A549 (cell line): ENCODE data around the gene MROH9. TPM values are rescaled to one million over a fixed set of nuclear protein-coding genes. Genes with fewer than 3 reads are reported as not detected.

Experiments
- ATAC-seq, 2 experiments: fragments of 200-7000 bp in 1 of 2; fragments of >200 bp in 1 of 2; cut with Nextera tagmentation in 1 of 2; cut with Tn5 transposase in 1 of 2; 3 replicates each; pipeline versions ENCODE4 v1.8.0 to v1.9.1; 2018 to 2020; ENCODE audit warnings: mild to moderate bottlenecking in 1 of 2, moderate library complexity in 1 of 2
- CTCF ChIA-PET: fragments of 300-600 bp; sonication (Branson Sonifier 250); formaldehyde crosslinking; extraction: SDS; loops from one replicate; lab custom pipeline; 2021; ENCODE audit warnings: antibody characterized with exemption, inconsistent platforms; lab: Yijun Ruan, JAX
- POLR2A ChIA-PET: fragments of 350-600 bp; formaldehyde crosslinking; extraction: SDS; loops from one replicate; lab custom pipeline; 2021; ENCODE audit warnings: antibody characterized with exemption, inconsistent platforms; lab: Yijun Ruan, JAX
- DNase-seq, 2 experiments: peaks; one replicate each; pipeline versions ENCODE4 v3.0.0 to v3.0.0-alpha.2; 2011 to 2016; ENCODE audit warnings: low read depth in 1 of 2, low spot score in 1 of 2
- FAIRE-seq: peaks from 2 replicates; lab custom pipeline; 2011; peaks lifted over from hg19 to GRCh38; lab: Jason Lieb, UNC
- H3K27ac ChIP-seq, 2 experiments: fragments of >200 bp; sonication (Bioruptor Twin); formaldehyde crosslinking; 3 replicates each; pipeline ENCODE4 v1.5.1; 2016 to 2017
- H3K4me1 ChIP-seq: fragments of >200 bp; sonication (Bioruptor Twin); formaldehyde crosslinking; 3 replicates; pipeline ENCODE4 v1.6.1; 2016
- H3K4me2 ChIP-seq: fragments of >200 bp; sonication (Bioruptor Twin); formaldehyde crosslinking; 3 replicates; pipeline ENCODE4 v1.6.1; 2016
- H3K4me3 ChIP-seq: fragments of >200 bp; sonication (Bioruptor Twin); formaldehyde crosslinking; 3 replicates; pipeline ENCODE4 v1.5.1; 2016
- H3K9me3 ChIP-seq: fragments of >200 bp; sonication (Bioruptor Twin); formaldehyde crosslinking; 3 replicates; pipeline ENCODE4 v1.6.1; 2016
- CHD2 ChIP-seq: fragments of 150-350 bp; IDR thresholded peaks from 2 replicates; pipeline ENCODE4 v1.6.1; 2014; ENCODE audit warnings: low read length; ENCODE audit not compliant: partially characterized antibody
- CHD4 ChIP-seq: fragments of 200-600 bp; sonication (generic); IDR thresholded peaks from 2 replicates; pipeline ENCODE4 v1.6.1; 2016; ENCODE audit warnings: antibody characterized with exemption, mild to moderate bottlenecking, borderline replicate concordance
- EHMT2 ChIP-seq: fragments of 200-600 bp; sonication (generic); IDR thresholded peaks from 2 replicates; pipeline ENCODE4 v1.6.1; 2016; ENCODE audit warnings: antibody characterized with exemption, low read depth, mild to moderate bottlenecking, moderate library complexity
- ESRRA ChIP-seq: fragments of 150-350 bp; IDR thresholded peaks from 2 replicates; pipeline ENCODE4 v1.6.1; 2014; ENCODE audit warnings: mild to moderate bottlenecking, low read length, borderline replicate concordance
- FOXS1 ChIP-seq: fragments of 250-450 bp; sonication (Bioruptor Pico); IDR thresholded peaks from 2 replicates; pipeline ENCODE4 v1.5.0; 2020; ENCODE audit warnings: mild to moderate bottlenecking, moderate library complexity
- HDAC2 ChIP-seq: fragments of 200-600 bp; sonication (generic); IDR thresholded peaks from 2 replicates; pipeline ENCODE4 v1.6.1; 2016
- HOXA7 ChIP-seq: fragments of 250-450 bp; sonication (Bioruptor Pico); IDR thresholded peaks from 2 replicates; pipeline ENCODE4 v1.5.0; 2020; ENCODE audit warnings: mild to moderate bottlenecking, moderate library complexity
- NFE2L2 ChIP-seq: fragments of 150-350 bp; conservative IDR thresholded peaks from 2 replicates; pipeline ENCODE4 v1.6.1; 2014; ENCODE audit warnings: low read length
- POLR2A ChIP-seq: IDR thresholded peaks from 2 replicates; pipeline ENCODE4 v1.6.1; 2012; ENCODE audit warnings: mild to moderate bottlenecking, low read length
- RCOR1 ChIP-seq: fragments of 150-350 bp; IDR thresholded peaks from 2 replicates; pipeline ENCODE4 v1.6.1; 2014; ENCODE audit warnings: antibody characterized with exemption, low read length, low read depth
- RFX5 ChIP-seq: fragments of 450-650 bp; IDR thresholded peaks from 2 replicates; pipeline ENCODE4 v1.7.1; 2014; ENCODE audit warnings: antibody characterized with exemption, mild to moderate bottlenecking, moderate library complexity
- RNF2 ChIP-seq: fragments of 200-600 bp; sonication (generic); IDR thresholded peaks from 2 replicates; pipeline ENCODE4 v1.6.1; 2016; ENCODE audit warnings: low read depth, mild to moderate bottlenecking, antibody characterized with exemption, moderate library complexity, borderline replicate concordance
- ZFP36 ChIP-seq: fragments of 450-650 bp; IDR thresholded peaks from 2 replicates; pipeline ENCODE4 v1.6.1; 2014; ENCODE audit warnings: borderline replicate concordance; ENCODE audit not compliant: partially characterized antibody
- WGBS: methylation state at CpG from one replicate; pipeline ENCODE4 v1.1.6; 2017; ENCODE audit errors: missing lambda C conversion rate; 5-methylcytosine and 5-hydroxymethylcytosine counted together
- polyA plus RNA-seq, 4 experiments: library from polyadenylated mRNA; depleted of rRNA in 3 of 4; stranded (reverse); fragments of >200 nt; fragmentation: RNase III in 1 of 4; extraction: RNeasy Plus Mini Kit Qiagen cat#74134 plus additional on column Dnase treatment in 1 of 4; gene quantifications; 2 replicates in 3 of 4; 3 replicates in 1 of 4; pipeline ENCODE4 v1.2.3, GENCODE V29; 2011 to 2017
- TF ChIP-seq, protein P1 (sequence below): fragments of 150-350 bp; IDR thresholded peaks from 2 replicates; pipeline ENCODE4 v1.6.1; 2014; ENCODE audit warnings: low read depth, mild to moderate bottlenecking, low read length
- TF ChIP-seq, protein P2 (sequence below): IDR thresholded peaks from 2 replicates; pipeline ENCODE4 v1.6.1; 2012; ENCODE audit warnings: low read depth, borderline replicate concordance
- TF ChIP-seq, protein P3 (sequence below): fragments of >200 bp; sonication (Bioruptor Twin); formaldehyde crosslinking; IDR thresholded peaks from 3 replicates; pipeline ENCODE4 v1.6.1; 2016
- TF ChIP-seq, protein P4 (sequence below): IDR thresholded peaks from 2 replicates; pipeline ENCODE4 v1.6.1; 2012
- TF ChIP-seq, protein P5 (sequence below): fragments of >200 bp; sonication (Bioruptor Twin); formaldehyde crosslinking; IDR thresholded peaks from 2 replicates; pipeline ENCODE4 v1.6.1; 2016
- TF ChIP-seq, protein P6 (sequence below): fragments of 250-450 bp; sonication (Bioruptor Pico); IDR thresholded peaks from 2 replicates; pipeline ENCODE4 v1.5.0; 2020; ENCODE audit warnings: low read depth, mild to moderate bottlenecking, moderate library complexity

The MROH9 gene
- polyA plus RNA-seq, 2 of the 4 experiments (the other 2 are of a cell fraction): not detected

DNA sequence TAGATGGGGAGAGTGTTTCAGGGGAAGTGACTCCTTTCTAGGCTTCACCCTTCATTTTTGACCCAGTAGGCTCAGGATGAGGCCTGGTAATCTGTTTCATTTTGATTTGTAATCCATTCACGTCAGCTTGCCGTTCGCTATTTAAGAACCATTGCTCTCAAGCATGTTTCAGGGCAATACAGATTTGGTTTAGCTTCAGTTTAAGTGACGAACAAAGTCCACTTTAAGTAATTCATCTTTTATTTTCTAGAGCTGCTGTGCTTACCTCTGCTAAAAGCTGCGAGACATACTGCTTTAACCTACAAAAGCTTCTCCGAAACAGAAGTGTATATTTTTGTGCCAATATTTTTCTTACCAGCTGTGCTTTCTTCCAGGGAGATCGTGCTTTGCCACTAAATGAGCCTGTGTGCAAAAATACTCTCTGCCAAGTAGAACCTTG lies 146.4 kb downstream of the MROH9 start:
- no peak for TF ChIP-seq CHD4
- CTCF ChIA-PET: interaction anchor here (1.0 to 2.3 kb wide), 6 partner anchors 9 to 631 kb away, joined by 3 to 12 read pairs (median 6); partner anchors contain the start of genes FMO3 and FMO4
- H3K4me3 ChIP-seq: no peak overlapping the region
- 59% methylated on average over 7 of the region's 7 CpGs for WGBS
- no peak for ATAC-seq
- no peaks in the 10 kb centered on the region for H3K9me3 ChIP-seq
- H3K4me2 ChIP-seq: no peak overlapping the region
- no peak for FAIRE-seq
- no peaks in the 10 kb centered on the region for H3K4me1 ChIP-seq
- POLR2A ChIA-PET: no interaction called here
- no peak overlapping the region for H3K27ac ChIP-seq
- no peak for DNase-seq

DNA sequence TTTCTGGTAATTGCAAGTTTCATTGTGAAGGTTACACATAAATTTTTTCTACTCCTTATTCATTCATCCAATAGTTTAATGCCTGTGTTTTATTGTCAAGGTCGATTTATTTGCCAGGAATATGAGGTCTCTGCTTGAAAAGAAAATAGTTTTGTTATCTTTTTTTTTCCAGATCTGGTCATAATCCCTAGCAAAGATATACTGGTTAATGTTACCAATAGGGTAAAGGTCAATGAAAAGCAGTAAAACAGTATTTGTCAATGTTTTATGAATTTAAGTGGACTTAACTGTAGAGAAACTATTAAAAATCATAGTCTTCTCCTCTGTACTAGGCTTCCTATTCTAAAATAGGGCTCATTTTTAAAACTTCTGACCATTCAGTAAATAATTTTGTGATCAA lies 147.3 kb downstream of the MROH9 start:
- FAIRE-seq: no peak
- Histone ChIP-seq H3K4me3 (no peak overlapping the region), H3K27ac (no peak overlapping the region), H3K4me1 (no peaks in the 10 kb centered on the region)
- no peak for DNase-seq
- no peak for ATAC-seq
- POLR2A ChIA-PET: no interaction called here
- TF ChIP-seq HOXA7: no peak
- no peak for TF ChIP-seq FOXS1 (CRISPR knock-in tag)
- TF ChIP-seq, protein P1, sequence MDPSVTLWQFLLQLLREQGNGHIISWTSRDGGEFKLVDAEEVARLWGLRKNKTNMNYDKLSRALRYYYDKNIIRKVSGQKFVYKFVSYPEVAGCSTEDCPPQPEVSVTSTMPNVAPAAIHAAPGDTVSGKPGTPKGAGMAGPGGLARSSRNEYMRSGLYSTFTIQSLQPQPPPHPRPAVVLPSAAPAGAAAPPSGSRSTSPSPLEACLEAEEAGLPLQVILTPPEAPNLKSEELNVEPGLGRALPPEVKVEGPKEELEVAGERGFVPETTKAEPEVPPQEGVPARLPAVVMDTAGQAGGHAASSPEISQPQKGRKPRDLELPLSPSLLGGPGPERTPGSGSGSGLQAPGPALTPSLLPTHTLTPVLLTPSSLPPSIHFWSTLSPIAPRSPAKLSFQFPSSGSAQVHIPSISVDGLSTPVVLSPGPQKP: no peak
- no peak for TF ChIP-seq EHMT2
- TF ChIP-seq, all 56 proteins: peak for 0
- 0% methylated on average over 1 of the region's 1 CpG for WGBS
- Histone ChIP-seq H3K4me2 (no peak overlapping the region), H3K9me3 (no peaks in the 10 kb centered on the region)
- CTCF ChIA-PET: no interaction called here

DNA sequence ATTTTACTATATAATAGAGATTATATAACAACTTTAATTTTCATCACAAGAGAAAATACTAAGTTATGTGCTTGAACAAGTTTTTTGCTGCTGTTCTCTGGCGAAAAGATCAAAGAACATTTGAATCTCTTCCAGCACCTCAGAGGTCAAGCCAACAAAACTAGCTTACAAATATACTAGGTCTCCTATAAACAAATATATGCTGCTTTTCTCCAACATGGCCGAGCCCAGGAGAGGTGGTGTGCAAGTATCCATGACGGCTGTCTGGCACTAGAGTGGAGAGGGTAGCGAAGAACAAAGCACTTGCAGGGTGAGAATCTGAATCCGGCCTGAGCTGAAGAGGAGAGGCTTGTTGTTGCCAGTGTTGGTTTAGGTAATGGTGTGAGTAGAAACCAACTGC lies 147.9 kb downstream of the MROH9 start:
- FAIRE-seq: no peak
- 17% methylated on average over 5 of the region's 5 CpGs for WGBS
- H3K4me2 ChIP-seq: no peak overlapping the region
- no peak for DNase-seq
- H3K9me3 ChIP-seq: no peaks in the 10 kb centered on the region
- ChIA-PET POLR2A (no interaction called here), CTCF (no interaction called here)
- H3K4me1 ChIP-seq: no peaks in the 10 kb centered on the region
- no peak for ATAC-seq
- H3K4me3 ChIP-seq: no peak overlapping the region
- no peak overlapping the region for H3K27ac ChIP-seq
- TF ChIP-seq ZFP36 (no peak), NFE2L2 (no peak), POLR2A (no peak), RCOR1 (no peak), RNF2 (no peak), CHD2 (no peak), ESRRA (no peak), HDAC2 (no peak), RFX5 (no peak)
- TF ChIP-seq, protein P2, sequence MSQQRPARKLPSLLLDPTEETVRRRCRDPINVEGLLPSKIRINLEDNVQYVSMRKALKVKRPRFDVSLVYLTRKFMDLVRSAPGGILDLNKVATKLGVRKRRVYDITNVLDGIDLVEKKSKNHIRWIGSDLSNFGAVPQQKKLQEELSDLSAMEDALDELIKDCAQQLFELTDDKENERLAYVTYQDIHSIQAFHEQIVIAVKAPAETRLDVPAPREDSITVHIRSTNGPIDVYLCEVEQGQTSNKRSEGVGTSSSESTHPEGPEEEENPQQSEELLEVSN: no peak
- TF ChIP-seq, protein P3, sequence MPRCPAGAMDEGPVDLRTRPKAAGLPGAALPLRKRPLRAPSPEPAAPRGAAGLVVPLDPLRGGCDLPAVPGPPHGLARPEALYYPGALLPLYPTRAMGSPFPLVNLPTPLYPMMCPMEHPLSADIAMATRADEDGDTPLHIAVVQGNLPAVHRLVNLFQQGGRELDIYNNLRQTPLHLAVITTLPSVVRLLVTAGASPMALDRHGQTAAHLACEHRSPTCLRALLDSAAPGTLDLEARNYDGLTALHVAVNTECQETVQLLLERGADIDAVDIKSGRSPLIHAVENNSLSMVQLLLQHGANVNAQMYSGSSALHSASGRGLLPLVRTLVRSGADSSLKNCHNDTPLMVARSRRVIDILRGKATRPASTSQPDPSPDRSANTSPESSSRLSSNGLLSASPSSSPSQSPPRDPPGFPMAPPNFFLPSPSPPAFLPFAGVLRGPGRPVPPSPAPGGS: no peak
- TF ChIP-seq, protein P4, sequence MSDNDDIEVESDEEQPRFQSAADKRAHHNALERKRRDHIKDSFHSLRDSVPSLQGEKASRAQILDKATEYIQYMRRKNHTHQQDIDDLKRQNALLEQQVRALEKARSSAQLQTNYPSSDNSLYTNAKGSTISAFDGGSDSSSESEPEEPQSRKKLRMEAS: no peak
- TF ChIP-seq, protein P1: no peak
- TF ChIP-seq, protein P5, sequence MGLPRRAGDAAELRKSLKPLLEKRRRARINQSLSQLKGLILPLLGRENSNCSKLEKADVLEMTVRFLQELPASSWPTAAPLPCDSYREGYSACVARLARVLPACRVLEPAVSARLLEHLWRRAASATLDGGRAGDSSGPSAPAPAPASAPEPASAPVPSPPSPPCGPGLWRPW: no peak
- TF ChIP-seq, protein P6, sequence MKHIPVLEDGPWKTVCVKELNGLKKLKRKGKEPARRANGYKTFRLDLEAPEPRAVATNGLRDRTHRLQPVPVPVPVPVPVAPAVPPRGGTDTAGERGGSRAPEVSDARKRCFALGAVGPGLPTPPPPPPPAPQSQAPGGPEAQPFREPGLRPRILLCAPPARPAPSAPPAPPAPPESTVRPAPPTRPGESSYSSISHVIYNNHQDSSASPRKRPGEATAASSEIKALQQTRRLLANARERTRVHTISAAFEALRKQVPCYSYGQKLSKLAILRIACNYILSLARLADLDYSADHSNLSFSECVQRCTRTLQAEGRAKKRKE (CRISPR knock-in tag): no peak
